GM12878 (cell line): ENCODE measurements around the gene KLK2. TPM values are rescaled to one million over a fixed set of nuclear protein-coding genes. Genes with fewer than 3 reads are reported as not detected.

Source experiments
- ATAC-seq: fragments of 200-7000 bp; cut with Tn5 transposase; 3 replicates; pipeline ENCODE4 v1.9.1; 2020; ENCODE audit warnings: mild to moderate bottlenecking, moderate library complexity
- BruUV-seq: library from RNA; stranded (reverse); fragments of 400-500 nt; replicated peaks from 2 replicates; lab custom pipeline; 2021; lab: Mats Ljungman, UMichigan
- CTCF ChIA-PET: fragments of 300-600 bp; sonication (Branson Sonifier 250); formaldehyde crosslinking; extraction: SDS; loops from one replicate; lab custom pipeline; 2021; ENCODE audit warnings: inconsistent platforms; lab: Yijun Ruan, JAX
- POLR2A ChIA-PET: fragments of 350-600 bp; formaldehyde crosslinking; extraction: SDS; loops from one replicate; lab custom pipeline; 2021; ENCODE audit warnings: inconsistent platforms; lab: Charles Lee
- RAD21 ChIA-PET: fragments of 300-600 bp; sonication (Branson Sonifier 250); formaldehyde crosslinking; loops from one replicate; lab custom pipeline; 2023; ENCODE audit warnings: antibody characterized with exemption; ENCODE audit not compliant: unreplicated experiment; lab: Charles Lee
- SMC1A ChIA-PET: fragments of 300-600 bp; sonication (Branson Sonifier 250); formaldehyde crosslinking; loops from one replicate; lab custom pipeline; 2023; ENCODE audit not compliant: unreplicated experiment, uncharacterized antibody; lab: Charles Lee
- DNase-seq: peaks from one replicate; pipeline ENCODE4 v3.0.0-alpha.2; 2011; ENCODE audit warnings: low read depth, low spot score
- FAIRE-seq: peaks from 3 replicates; lab custom pipeline; 2011; peaks lifted over from hg19 to GRCh38; lab: Jason Lieb, UNC
- H2AFZ ChIP-seq: 2 replicates; pipeline ENCODE4 v1.6.0; 2011; ENCODE audit warnings: low read depth, low read length, control low read depth; ENCODE audit not compliant: control insufficient read depth
- H3K27ac ChIP-seq: 2 replicates; pipeline ENCODE4 v1.5.1; 2011; ENCODE audit warnings: control low read depth; ENCODE audit not compliant: control insufficient read depth, insufficient read depth
- H3K27me3 ChIP-seq, 2 experiments: replicated peaks in 1 of 2; 2 replicates each; pipeline versions ENCODE4 v1.6.0 to v1.6.1; 2011; ENCODE audit warnings: low read length in 1 of 2; ENCODE audit not compliant: control insufficient read depth in 2 of 2, insufficient read depth in 2 of 2
- H3K36me3 ChIP-seq, 2 experiments: 2 replicates each; pipeline ENCODE4 v1.5.1; 2011; ENCODE audit warnings: low read length in 1 of 2; ENCODE audit not compliant: control insufficient read depth in 2 of 2, insufficient read depth in 2 of 2
- H3K4me1 ChIP-seq: 2 replicates; pipeline ENCODE4 v1.6.1; 2011; ENCODE audit warnings: mild to moderate bottlenecking, low read length, moderate library complexity, mixed read lengths; ENCODE audit not compliant: control insufficient read depth, insufficient read depth
- H3K4me2 ChIP-seq: 2 replicates; pipeline ENCODE4 v1.6.0; 2011; ENCODE audit warnings: control low read depth; ENCODE audit not compliant: control insufficient read depth, insufficient read depth
- H3K4me3 ChIP-seq: fragments of 200-600 bp; sonication (generic); 2 replicates; pipeline ENCODE4 v1.5.1; 2016
- H3K79me2 ChIP-seq: 2 replicates; pipeline ENCODE4 v1.6.0; 2011; ENCODE audit warnings: low read length; ENCODE audit not compliant: control insufficient read depth, insufficient read depth
- H3K9ac ChIP-seq: 2 replicates; pipeline ENCODE4 v1.8.0; 2011; ENCODE audit warnings: low read length, control low read depth, mixed read lengths; ENCODE audit not compliant: control insufficient read depth, insufficient read depth
- H3K9me3 ChIP-seq: replicated peaks from 3 replicates; pipeline ENCODE4 v1.5.1; 2011; ENCODE audit warnings: mild to moderate bottlenecking, low read length; ENCODE audit not compliant: control insufficient read depth, insufficient read depth
- H4K20me1 ChIP-seq: 2 replicates; pipeline ENCODE4 v1.6.0; 2011; ENCODE audit not compliant: control insufficient read depth, insufficient read depth
- DPF2 ChIP-seq: fragments of 450-650 bp; IDR thresholded peaks from 2 replicates; pipeline ENCODE4 v1.6.1; 2017; ENCODE audit warnings: mild to moderate bottlenecking
- NR2F1 ChIP-seq: fragments of 450-650 bp; conservative IDR thresholded peaks from 2 replicates; pipeline ENCODE4 v1.6.1; 2017; ENCODE audit warnings: mild to moderate bottlenecking
- PKNOX1 ChIP-seq: fragments of 450-650 bp; IDR thresholded peaks from 2 replicates; pipeline ENCODE4 v1.6.1; 2016; ENCODE audit warnings: mild to moderate bottlenecking
- RB1 ChIP-seq: fragments of 450-650 bp; formaldehyde crosslinking; IDR thresholded peaks from 2 replicates; pipeline ENCODE4 v1.6.1; 2017; ENCODE audit warnings: mild to moderate bottlenecking, borderline replicate concordance
- STAT3 ChIP-seq: IDR thresholded peaks from 2 replicates; pipeline ENCODE4 v1.6.1; 2011; ENCODE audit warnings: low read depth, low read length, improper control_type of control experiment
- ZBTB11 ChIP-seq: fragments of 450-650 bp; formaldehyde crosslinking; IDR thresholded peaks from 2 replicates; pipeline ENCODE4 v1.5.0; 2022; ENCODE audit warnings: mild to moderate bottlenecking, missing genetic modification characterization
- ZNF687 ChIP-seq: fragments of 450-650 bp; IDR thresholded peaks from 2 replicates; pipeline ENCODE4 v1.6.1; 2017; ENCODE audit warnings: mild to moderate bottlenecking, moderate library complexity
- ZSCAN29 ChIP-seq: fragments of 450-650 bp; IDR thresholded peaks from 2 replicates; pipeline ENCODE4 v1.6.1; 2017; ENCODE audit warnings: mild to moderate bottlenecking, moderate library complexity
- WGBS: methylation state at CpG from one replicate; pipeline ENCODE4 v1.1.6; 2016; ENCODE audit warnings: low lambda C conversion rate; ENCODE audit not compliant: insufficient replicate concordance, insufficient coverage; ENCODE audit errors: missing lambda C conversion rate; 5-methylcytosine and 5-hydroxymethylcytosine counted together
- in situ Hi-C: fragments of 300-500 bp; cut with MboI; formaldehyde crosslinking; loops from 9 replicates; pipeline ENCODE4 v1.14.3; 2018; ENCODE audit warnings: mixed read lengths
- intact Hi-C: fragments of 100-400 bp; cut with micrococcal nuclease; formaldehyde crosslinking; loops from one replicate; pipeline ENCODE4 v1.14.2; 2022; ENCODE audit not compliant: unreplicated experiment
- polyA plus RNA-seq, 11 experiments: library from polyadenylated mRNA; depleted of rRNA in 4 of 11; unstranded in 6 of 11; stranded (reverse) in 5 of 11; fragments of >200 nt; fragmentation: Nextera tagmentation in 4 of 11; fragmentation: Illumina TruSeq in 1 of 11; extraction: Ambion mirVana in 4 of 11; extraction: Trizol in 1 of 11; gene quantifications; 1 replicate in 1 of 11; 2 replicates in 10 of 11; pipeline versions ENCODE4 v1.2.1 to v1.2.3, GENCODE V29; 2011 to 2016; ENCODE audit warnings: inconsistent platforms in 2 of 11, missing spikeins in 2 of 11, low read depth in 1 of 11
- total RNA-seq, 4 experiments: library from RNA; depleted of rRNA in 3 of 4; stranded (reverse); fragments of >200 nt in 3 of 4; fragmentation: Illumina TruSeq in 1 of 4; extraction: Trizol in 1 of 4; gene quantifications; 2 replicates each; pipeline versions ENCODE4 v1.2.1 to v1.2.3, GENCODE V29; 2013 to 2021
- TF ChIP-seq, protein P1 (sequence below): IDR thresholded peaks from 2 replicates; pipeline ENCODE4 v1.6.1; 2011; ENCODE audit warnings: borderline replicate concordance, low read depth, mild to moderate bottlenecking, moderate library complexity, mixed read lengths, low read length; ENCODE audit not compliant: insufficient read depth; ENCODE audit errors: extremely low read length
- TF ChIP-seq, protein P2 (sequence below): IDR thresholded peaks from 2 replicates; pipeline ENCODE4 v1.6.1; 2012; ENCODE audit warnings: low read depth, low read length, improper control_type of control experiment
- TF ChIP-seq, protein P3 (sequence below): fragments of 450-650 bp; IDR thresholded peaks from 2 replicates; pipeline ENCODE4 v1.6.1; 2017; ENCODE audit warnings: borderline replicate concordance

KLK2 gene
- total and polyA plus RNA-seq, 10 of the 15 experiments (the other 5 are each of a cell fraction or from before 2014, with no cell fraction given), result 0.19 to 3.1 (median 1.2) TPM

- WGBS, result 49% methylated on average over 2 of the region's 2 CpGs
- ChIA-PET CTCF (interaction anchor here (1.0 to 2.2 kb wide), 2 partner anchors 10 to 78 kb away, joined by 3 to 11 read pairs; no protein-coding TSS in a partner anchor), POLR2A (no interaction called here), RAD21 (interaction anchor here (2.6 kb wide), 1 partner anchor 78 kb away, joined by 10 read pairs; no protein-coding TSS in a partner anchor), SMC1A (interaction anchor here (1.5 to 2.0 kb wide), 3 partner anchors 9 to 79 kb away, joined by 5 to 6 read pairs (median 6); no protein-coding TSS in a partner anchor)
- Histone ChIP-seq H3K4me3 (no peak overlapping the region), H2AFZ (no peak overlapping the region), H3K27ac (no peak overlapping the region), H3K36me3 (no peaks in the 10 kb centered on the region), H4K20me1 (no peaks in the 10 kb centered on the region), H3K4me1 (no peaks in the 10 kb centered on the region; the same call in 1 of the 2 replicates), H3K9ac (no peak overlapping the region), H3K79me2 (no peaks in the 10 kb centered on the region), H3K9me3 (no peaks in the 10 kb centered on the region; the same call in 2 of the 3 replicates), H3K4me2 (no peak overlapping the region), H3K27me3 (no peaks in the 10 kb centered on the region)
- no peak for ATAC-seq
- FAIRE-seq, result no peak
- no TSS peak for BruUV-seq
- no peak for DNase-seq
- in situ Hi-C loops, result no loop called here
- intact Hi-C loops, result no loop called here
- TF ChIP-seq, protein P1, sequence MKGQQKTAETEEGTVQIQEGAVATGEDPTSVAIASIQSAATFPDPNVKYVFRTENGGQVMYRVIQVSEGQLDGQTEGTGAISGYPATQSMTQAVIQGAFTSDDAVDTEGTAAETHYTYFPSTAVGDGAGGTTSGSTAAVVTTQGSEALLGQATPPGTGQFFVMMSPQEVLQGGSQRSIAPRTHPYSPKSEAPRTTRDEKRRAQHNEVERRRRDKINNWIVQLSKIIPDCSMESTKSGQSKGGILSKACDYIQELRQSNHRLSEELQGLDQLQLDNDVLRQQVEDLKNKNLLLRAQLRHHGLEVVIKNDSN, result no peak
- TF ChIP-seq, protein P2, sequence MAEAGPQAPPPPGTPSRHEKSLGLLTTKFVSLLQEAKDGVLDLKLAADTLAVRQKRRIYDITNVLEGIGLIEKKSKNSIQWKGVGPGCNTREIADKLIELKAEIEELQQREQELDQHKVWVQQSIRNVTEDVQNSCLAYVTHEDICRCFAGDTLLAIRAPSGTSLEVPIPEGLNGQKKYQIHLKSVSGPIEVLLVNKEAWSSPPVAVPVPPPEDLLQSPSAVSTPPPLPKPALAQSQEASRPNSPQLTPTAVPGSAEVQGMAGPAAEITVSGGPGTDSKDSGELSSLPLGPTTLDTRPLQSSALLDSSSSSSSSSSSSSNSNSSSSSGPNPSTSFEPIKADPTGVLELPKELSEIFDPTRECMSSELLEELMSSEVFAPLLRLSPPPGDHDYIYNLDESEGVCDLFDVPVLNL, result no peak
- TF ChIP-seq RB1 (no peak), PKNOX1 (no peak), ZBTB11 (CRISPR knock-in tag) (no peak), NR2F1 (no peak), ZSCAN29 (no peak), ZNF687 (no peak), STAT3 (no peak), DPF2 (no peak)
- TF ChIP-seq, protein P3, sequence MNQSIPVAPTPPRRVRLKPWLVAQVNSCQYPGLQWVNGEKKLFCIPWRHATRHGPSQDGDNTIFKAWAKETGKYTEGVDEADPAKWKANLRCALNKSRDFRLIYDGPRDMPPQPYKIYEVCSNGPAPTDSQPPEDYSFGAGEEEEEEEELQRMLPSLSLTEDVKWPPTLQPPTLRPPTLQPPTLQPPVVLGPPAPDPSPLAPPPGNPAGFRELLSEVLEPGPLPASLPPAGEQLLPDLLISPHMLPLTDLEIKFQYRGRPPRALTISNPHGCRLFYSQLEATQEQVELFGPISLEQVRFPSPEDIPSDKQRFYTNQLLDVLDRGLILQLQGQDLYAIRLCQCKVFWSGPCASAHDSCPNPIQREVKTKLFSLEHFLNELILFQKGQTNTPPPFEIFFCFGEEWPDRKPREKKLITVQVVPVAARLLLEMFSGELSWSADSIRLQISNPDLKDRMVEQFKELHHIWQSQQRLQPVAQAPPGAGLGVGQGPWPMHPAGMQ, result no peak
Observed at GRCh38 chr19:50843205-50843604, 30.0 kb upstream of the KLK2 start.
